Left kidney (tissue), 2 donors: ENCODE results near the gene NKAIN2. TPM values are rescaled to one million over a fixed set of nuclear protein-coding genes. Genes with fewer than 3 reads are reported as not detected.
"Not testable (repeated sequence)": the region's sequence is repeated elsewhere in the genome, so short reads cannot be mapped to it uniquely, and the experiment has no call there.

Experiments
- DNase-seq: peaks from one replicate; pipeline ENCODE4 v3.0.0-alpha.2; 2013
- polyA plus RNA-seq: library from polyadenylated mRNA; unstranded; fragments of 120-200 nt; gene quantifications from one replicate; pipeline ENCODE4 v1.2.1, GENCODE V29; 2013; ENCODE audit not compliant: insufficient read length

Gene NKAIN2
- polyA plus RNA-seq, 1 donor, result 20.6 TPM

- no peak for DNase-seq
Observed at GRCh38 chr6:124203101-124203811, 399.6 kb downstream of the NKAIN2 start.

GRCh38 chr6:124203812-124204167 lies 400.1 kb downstream of the NKAIN2 start:
- DNase-seq, result no peak

DNA sequence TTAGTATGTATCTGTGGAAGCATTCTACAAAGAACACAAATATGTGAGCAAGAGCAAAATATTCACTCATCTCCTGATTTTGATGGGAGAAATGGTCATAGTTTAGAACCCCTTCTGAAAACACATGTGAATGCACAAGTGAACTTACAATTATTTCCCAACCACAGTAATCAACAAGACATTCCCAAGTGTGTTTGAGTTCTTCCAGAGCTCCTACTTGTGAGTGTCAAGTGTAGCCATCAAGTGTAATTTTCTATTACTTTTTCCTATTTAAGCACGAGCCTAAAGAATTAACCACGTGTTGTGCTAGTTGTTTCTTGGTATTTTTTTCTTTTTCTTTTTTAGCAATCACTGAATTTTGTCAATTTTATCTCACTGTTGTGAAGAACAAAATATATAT lies 402.3 kb downstream of the NKAIN2 start:
- no peak for DNase-seq

DNA sequence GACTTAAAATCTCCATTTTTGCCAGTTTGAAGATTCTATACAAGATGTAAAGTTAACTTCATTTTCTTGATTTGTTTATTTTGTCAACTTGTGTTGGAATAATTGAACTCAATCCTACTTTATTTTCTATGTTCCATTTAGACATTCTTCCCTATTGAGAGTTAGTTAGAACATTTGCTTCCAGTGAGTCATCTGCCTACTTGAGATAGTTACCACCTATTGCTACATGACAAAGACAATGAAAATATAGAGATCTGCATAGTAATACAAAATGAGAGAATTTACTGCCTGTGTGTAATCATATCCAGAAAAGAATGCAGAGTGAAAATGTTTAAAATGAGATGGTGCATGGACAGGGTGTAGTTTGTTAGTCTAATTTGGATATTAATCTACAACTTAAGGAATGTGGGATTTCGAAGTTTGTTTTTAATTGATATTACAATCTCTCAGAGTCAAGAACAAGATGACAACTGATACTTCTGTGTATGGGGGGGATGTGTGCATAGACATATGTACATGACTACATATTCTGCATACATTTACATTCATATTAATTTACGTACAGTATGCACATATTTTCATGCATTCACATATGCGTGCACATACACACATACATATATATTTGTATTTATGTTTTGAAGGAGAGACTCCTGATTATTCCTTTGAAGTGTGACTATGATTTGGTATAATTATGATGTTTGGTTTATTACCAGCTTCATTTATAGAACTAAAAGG lies 420.1 kb downstream of the NKAIN2 start:
- DNase-seq, result no peak

- DNase-seq, result no peak
Observed at GRCh38 chr6:124226396-124226795, 422.7 kb downstream of the NKAIN2 start.

GRCh38 chr6:124233221-124233620 lies 429.6 kb downstream of the NKAIN2 start:
- no peak for DNase-seq

DNA sequence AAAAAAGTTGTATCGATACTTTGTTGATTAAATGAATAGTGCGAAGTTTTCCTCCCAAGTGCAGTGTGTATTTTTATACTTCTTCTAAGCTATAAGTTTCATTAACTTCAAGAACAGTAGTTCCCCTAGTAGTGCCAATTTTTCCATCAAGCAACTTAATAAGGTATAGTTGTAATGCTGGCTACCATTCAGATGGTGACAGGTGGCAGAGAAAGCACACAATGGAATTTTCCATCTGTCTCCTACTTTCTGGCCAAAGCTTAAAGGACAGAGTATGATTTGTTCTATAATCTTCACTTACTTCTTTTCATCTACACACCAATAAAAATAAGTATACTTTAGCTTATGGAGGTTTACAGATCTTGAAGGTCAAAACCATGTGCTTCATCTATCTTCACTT lies 431.1 kb downstream of the NKAIN2 start:
- DNase-seq, result no peak

DNA sequence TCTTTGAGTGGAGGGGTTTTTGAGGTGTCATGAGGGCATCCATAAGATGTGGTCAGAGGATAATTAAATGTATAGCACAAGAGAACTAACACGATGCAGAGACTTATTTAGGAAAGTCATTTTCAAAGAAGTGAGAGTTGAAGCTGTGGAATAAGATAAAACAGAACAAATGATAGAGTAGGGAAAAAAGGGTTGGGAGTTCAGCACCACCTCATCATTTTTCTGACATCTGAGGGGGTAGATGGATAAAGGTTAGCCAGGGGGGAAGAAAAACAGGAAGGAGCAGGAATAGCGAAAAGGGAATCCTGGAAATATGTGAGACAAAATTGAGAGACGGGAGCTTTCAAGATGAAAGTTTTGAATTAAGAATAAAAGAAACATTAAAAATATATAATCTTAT lies 434.2 kb downstream of the NKAIN2 start:
- no peak for DNase-seq

- DNase-seq, result not testable (repeated sequence)
Observed at GRCh38 chr6:124238408-124238807, 434.7 kb downstream of the NKAIN2 start.

- DNase-seq, result no peak
Observed at GRCh38 chr6:124254941-124255685, 451.4 kb downstream of the NKAIN2 start.

DNA sequence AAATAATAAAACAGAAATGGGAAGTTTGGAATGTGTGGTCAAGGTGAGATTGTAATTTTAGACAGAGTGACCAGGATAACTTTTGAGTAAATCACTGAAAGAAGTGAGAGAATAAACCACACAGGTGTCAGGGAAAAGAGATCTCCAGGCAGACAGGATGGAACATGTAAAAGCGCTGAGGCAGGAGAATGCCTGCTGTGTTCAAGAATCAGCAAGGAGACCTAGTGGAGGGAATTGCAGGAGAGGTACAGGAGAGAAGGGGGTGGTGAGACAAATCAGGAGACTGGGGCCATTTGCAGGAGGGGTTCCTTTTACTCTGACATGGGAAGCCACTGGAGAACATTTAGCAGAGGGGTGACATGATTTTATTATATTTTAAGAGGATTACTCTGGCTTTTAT lies 456.7 kb downstream of the NKAIN2 start:
- no peak for DNase-seq

DNA sequence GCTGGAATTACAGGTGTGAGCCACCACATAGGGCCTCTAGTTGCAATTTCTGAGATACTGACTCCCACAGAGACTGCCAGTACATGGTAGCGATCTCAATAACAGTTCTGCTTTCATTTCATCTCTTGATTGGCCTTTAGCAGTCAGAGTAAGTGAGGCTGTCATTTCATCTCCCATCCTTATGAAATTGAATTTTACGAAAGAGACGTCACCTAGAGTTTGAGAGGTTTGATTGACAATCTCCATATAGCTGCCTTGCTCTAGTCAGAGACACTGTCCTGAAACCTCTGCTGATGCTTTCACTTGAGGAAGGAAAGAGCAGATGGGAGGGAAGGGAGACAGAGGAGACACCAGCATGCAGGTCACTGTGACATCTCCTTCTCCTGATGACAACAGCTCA lies 466.1 kb downstream of the NKAIN2 start:
- DNase-seq, result no peak

DNA sequence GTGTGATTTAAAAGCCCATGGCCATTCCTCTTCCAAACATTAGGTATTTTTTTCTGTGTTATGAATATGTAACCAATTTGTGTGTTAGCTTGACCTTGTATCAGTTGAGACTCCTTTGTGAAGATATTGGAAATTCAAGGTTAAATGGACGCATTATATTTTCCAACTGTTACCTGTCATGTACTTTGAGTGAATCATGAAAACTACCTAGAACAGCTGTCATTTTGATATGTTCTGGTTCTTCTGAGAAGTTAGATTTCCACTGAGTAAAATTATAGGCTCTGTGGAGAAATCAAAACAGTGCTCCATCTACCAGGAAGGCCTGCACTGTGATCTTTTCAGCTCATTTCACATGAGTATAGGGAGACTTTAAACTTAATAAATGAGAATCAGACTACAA lies 470.0 kb downstream of the NKAIN2 start:
- no peak for DNase-seq

DNA sequence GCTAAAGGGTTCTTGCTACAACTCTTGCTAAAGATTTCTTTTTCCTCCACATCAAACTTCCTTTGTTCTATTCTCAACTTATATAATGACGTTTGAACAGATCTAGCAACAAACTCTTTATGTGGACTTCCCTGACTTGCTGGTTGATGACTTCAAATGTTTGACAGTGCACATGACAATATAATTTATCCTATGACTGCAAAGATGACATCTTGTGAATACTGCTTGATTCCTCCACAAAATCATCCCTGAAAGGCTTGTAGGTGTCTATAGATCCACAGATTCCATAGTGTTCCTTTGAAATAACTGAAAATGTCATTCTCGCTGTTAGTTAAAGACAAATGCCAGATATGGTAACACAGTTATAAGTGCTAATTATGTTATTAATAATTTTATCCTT lies 478.9 kb downstream of the NKAIN2 start:
- DNase-seq, result no peak

DNA sequence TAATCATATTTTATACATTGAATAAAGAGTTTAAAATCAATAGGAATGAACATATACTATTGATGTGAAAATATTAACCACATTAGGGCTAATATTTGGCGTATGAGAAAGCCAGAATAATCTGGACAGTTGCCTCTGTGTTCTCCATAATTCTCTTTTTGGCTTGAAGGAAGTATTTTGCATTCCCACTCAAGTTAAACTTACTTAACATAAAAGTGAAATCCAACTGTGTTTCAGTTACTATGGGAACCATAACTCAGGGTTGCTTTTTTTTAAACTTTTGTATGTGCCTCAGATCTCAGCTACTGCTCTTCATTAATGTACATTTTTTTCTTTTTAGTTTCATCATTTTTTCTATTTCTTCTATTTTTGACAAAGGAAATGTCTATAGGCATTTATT lies 479.8 kb downstream of the NKAIN2 start:
- peak; percentile 4 for DNase-seq

DNA sequence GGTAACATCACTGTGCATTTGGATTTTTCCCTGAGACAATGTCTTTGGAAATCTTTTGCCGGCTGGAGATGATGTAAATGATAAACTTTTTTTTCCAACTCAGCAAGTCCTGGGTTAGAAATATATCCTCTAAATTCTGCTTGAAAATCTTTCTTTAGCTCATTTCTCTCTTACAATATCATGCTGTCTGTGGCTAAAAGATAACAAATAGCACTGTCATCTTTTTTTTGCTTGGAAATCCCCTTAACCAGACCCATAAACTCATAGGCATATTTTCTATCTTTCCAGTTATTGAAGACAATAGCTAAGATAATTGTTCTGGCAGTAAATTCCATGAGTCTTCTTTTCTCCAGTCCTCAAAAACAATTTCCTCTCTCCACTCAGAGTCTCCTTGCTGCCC lies 481.5 kb downstream of the NKAIN2 start:
- no peak for DNase-seq

DNA sequence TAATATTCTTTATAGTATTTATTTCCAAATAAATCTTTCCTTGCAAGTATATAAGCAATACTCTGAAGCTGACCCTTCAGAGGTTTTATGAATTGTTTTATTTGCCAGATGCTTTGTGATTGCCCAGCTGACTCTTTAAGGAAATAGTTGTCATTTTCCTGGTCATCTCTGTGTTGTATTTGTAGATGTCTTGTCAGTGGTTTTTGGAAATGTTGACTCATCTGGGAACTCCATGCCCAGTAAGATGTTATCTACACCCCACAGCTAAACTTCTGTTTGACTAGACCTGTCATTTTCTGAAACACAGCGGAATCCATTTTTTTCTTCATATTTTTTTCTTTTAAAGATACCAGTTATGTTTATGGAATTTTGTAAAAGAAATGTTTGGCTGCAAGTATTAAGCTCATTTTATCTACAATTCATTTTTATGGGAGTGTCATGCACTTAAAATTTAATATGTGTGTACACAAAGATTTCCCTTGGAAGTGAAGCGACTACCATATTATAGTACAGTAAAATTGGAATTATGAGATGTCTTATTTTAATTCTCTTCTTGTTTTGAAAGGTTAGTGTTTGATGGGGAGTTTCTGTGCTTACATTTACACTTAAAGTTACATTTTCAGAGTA lies 491.0 kb downstream of the NKAIN2 start:
- peak; percentile 18 for DNase-seq

DNA sequence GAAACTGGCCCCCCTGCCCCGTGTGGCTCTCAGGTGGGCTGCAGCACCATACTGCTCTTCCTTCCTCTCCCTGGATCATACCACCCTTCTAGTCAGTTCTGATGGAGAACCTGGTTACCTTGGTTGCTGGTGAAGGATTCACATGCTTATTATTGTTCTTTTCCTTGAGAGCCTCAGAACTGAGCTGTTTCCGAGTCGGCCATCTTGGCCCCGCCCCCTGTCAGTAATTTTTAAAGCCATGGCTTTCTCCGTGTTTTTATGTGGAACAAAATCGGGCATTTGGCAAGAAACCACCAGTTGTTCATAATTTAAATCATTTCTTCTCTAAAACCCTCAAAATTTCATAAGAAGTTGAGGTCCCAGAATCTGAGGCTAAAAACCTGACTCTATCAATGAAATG lies 493.8 kb downstream of the NKAIN2 start:
- no peak for DNase-seq

DNA sequence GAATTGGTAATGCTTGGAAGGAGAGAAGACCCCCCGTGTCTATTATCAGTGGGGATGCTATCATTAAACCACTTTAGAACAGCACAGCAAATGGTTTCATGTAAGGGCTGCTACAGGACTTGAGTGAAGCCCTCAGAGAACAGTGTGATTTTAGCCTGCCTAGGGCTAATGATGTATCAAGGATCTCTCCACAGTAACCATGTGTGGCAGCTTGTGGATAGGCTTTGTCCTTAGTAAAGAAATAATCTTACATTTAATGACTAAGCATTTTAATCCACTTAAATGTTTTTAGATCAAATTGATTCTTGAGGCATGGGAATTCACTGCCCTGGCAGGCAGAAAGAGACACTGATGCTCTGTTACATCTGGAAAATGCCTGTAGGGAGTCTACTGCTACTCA lies 495.1 kb downstream of the NKAIN2 start:
- DNase-seq, result no peak

DNA sequence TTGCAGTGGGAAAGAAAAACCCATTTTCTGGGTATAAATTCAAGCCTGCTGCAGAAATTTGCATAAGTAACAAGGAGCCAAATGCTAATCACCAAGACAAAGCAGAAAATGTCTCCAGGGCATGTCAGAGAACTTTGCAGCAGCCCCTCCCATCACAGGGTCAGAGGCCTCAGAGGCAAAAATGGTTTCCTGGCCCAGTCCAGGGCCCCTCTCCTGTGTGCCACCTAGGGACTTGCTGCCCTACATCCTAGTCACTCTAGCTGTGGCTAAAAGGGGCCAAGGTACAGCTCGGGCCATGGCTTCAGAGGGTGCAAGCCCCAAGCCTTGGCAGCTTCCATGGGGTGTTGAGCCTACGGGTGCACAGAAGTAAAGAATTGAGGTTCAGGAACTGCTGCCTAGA lies 497.2 kb downstream of the NKAIN2 start:
- DNase-seq, result not testable (repeated sequence)

- no peak for DNase-seq
Observed at GRCh38 chr6:124303971-124304370, 500.3 kb downstream of the NKAIN2 start.

- no peak for DNase-seq
Observed at GRCh38 chr6:124310139-124310538, 506.5 kb downstream of the NKAIN2 start.

DNA sequence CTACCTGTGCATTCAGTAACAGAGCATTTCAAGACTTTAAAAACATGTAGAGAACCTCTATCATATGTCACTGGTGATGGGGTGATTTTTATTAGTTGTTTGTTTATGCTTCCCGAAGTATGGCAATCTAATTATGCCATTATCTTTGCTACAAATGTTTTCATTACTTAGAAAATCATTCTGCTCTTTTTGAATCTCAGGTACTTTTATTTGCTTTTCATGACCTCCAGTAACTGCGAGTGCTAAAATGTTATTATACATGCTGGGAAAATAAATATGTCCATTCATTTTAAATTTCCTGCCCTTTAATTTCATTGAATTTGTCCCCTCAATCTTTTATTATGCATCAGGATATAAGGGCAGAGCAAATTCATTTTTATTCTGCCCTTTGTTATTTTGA lies 515.7 kb downstream of the NKAIN2 start:
- DNase-seq, result no peak
